Activated CD8-positive, alpha-beta memory T cell treated with anti-CD3 and anti-CD28 coated beads, Interleukin-2, amount 50 U/mL, for 4 hours (primary cell): ENCODE data around the gene PTX4.

ENCODE experiments used
- DNase-seq: peaks from one replicate; pipeline ENCODE4 v3.0.0-alpha.2; 2020

PTX4 gene

DNA sequence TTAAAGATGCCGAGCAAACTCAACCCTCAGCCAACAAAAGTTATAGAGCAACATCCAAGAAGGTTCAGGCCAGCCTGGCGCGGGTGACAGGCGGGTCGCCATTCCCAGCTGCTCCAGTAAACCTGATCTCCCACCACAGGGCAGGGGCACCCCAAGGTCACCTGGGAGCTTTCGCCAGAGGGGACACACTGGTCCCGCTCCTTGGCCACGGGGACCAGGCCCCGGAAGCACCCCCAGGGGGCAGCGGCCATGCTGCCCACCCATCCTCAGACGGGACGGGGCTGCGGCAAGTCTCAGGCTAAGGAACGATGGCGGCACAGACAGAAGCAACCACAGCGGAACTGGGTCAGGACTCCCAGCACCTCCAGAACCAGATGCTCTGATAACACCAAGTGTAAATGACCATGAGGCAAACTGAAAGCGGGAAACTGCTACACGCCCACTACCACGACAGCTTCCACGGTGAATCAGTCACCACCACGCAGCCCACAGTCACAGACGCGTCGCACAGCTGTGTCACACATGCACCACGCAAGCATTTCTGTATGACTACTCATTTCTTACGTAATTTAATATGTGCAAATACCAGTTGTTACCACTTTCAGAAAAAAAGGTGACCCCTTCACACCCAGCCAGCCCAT, 30.3 kb downstream of the PTX4 start:
- DNase-seq = no peak

DNA sequence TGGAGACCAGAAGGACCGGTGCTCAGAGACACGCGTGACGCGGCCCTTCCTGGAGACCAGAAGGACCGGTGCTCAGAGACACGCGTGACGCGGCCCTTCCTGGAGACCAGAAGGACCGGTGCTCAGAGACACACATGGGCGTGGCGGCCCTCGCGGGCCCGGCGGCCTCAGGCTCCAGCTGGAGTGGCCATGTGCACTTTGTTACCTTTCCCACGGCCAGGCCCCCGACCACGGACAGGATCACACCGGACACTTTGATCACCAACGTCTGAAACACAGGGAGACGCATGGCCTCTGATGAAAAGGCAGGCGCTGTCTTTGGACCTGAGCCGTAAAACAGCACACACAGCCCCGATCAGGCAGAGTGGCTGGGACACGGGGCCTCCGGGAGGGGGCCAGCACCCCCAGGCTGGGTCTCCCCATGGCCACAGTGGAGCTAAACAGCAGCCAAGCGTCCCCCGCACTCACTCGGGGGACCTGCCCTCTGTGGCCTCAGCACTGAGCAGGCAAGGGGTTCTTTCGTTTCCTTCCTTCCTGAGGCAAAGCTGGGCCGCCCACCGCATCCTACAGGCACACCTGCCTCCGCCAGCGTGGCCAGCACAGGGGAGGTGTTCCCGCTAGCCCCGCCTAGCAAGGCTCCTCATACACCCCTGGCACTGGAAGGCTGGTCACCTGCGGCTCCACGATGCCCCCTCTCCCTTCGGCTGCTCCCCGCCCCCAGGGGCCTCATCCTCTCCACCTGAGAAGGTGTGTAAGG, 31.1 kb downstream of the PTX4 start:
- DNase-seq = no peak

DNA sequence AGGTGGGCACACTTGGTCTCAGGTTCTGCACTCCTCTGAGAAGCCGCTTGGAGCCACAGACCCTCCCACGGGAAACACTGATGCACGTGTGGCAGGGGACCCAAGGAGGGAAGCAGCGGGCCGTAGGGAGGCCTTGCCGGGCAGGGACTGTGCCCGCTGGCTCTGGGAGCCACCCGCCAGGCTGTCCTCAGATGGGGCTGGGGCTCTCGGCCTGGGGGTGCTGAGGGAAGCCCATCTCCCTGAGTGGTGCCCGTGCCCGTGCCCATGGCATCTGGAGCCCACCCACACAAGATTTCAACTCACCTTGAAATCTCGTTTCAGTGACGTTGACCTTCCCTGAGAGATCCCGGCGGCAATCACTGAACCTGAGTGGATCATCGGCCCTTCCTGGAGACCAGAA, 31.8 kb downstream of the PTX4 start:
- no peak for DNase-seq

DNA sequence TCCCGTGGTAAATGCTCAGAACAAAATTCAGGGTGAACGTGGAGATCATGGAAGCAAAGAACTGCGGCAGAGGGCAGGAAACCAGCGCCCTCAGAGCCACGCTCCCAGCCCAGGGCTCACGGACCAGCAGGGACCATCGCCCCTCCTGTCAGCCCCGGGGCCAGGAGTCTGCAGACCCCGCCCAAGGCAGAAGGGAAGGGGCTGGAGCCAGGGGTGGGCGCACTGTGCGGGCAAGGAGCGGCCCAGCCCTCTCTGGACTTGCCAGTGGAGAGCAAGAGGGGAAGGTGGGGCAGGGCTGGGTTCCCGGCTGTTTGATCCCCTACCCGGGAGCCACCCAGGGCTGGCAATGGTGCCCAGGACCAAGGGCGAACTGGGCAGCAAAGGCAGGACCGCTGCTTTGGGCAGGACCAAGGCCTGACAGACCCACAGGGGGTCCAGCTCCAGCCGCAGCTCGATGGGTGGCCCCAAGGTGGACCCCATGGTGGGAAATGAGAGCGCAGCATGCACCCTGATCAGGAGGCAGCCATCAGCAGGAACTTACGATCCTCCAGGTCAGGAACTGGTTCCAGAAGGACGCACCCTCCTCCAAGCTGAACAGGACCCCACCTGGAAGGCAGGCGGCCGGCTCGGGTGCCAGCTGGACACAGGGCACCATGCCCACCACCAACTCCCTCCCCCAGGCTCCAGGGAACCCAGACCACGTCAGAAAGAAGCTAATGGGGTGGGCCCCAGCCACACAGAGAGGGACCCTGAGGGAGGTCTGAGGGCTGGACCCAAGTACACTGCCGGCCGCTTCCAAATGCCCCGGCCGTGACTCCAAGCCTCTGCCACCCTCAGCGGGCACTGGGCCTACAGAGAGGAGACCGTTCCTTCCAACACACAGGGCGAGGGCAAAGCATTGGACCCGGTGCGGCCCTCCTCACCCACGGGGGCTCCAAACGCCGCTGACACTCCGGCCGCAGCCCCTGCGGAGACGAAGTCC, 33.3 kb downstream of the PTX4 start:
- DNase-seq = no peak

DNA sequence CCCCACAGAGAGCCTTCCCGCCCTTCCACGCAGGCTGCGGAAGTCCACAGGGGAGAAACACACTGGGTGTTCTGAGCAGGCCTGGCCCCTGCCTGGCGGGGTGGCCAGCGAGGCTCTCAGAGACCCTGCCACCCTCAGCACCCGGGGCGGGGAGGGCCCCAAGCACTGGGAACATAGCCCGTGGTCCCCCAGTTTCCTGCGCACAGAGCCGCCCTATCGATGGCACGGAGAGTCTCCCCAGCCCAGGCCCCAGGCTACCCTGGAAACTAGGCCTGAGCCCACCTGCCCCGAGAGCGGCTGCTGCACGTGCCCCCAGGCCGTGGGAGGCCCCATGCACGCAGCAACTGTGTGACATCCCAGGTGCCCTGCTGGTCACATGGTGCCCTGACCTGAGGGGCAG, 34.2 kb downstream of the PTX4 start:
- DNase-seq = no peak

DNA sequence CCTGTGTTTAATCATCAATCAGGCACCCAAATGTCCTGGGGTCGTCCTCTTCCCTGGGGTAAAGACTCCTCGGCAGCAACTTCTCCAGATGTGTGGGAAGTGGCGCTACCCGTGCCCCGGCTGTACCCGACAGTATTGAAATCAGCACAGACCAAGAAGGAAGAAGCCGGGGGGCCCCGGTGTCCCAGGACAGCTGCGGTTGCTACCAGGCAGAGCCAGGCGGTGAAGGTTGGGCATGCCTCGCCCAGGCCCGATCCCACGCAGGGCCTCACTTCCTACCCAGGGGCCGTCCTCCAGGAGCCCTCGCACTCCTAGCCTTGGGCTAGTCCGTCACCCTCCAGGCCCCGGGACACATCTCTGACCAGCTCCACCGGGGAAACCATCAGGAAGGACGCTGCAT, 35.4 kb downstream of the PTX4 start:
- no peak for DNase-seq

DNA sequence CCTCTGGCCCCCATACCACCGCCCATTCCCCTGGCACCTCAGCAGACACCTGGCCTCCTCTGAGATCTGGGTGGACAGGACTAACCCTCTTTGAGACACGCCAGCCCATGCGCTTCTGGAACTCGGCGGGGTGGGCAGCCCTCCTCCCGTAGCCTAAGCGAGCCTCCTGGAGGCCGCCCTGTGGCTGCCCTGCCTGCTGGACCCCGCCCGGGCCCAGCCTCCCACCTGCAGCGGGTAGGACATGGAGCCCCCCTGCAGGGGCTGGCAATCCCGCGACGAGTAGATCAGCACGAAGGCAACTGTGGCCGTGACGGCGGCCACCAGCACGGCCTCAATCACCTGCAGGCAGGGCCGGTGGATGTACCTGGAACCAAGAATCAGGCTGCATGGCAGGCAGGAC, 36.2 kb downstream of the PTX4 start:
- DNase-seq = no peak

DNA sequence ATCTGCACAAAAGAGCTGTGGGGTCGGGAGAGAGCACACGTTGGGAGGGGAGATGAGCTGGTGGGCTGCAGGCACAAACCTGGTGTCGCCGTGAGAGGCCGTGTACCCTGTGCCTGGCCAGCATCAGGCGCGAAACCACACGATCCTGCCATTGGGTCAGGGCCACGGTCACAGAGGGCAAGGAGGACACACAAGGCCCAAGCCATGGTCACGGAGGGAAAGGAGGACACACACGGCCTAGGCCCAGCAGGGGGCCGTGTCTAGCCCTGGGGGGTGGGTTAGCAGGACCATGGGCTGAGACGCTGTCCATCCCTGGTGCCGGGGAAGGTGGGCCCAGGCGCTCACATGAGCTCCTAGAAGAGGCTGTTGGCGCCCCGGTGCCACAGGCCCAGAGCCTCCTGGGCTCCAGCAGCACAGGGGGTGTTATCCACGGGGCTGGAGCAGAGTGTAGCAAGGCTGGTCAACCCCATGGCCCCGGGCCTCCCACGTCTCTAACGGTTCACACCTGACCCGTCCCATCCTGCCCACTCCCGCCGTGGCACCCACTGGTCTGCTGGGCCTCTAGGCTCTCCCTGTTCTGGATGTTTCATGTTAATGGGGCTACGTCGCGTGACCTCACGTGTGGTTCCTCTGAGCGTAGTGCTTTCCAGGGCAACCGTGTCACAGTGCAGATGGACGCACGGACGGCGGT, 36.9 kb downstream of the PTX4 start:
- DNase-seq = no peak

DNA sequence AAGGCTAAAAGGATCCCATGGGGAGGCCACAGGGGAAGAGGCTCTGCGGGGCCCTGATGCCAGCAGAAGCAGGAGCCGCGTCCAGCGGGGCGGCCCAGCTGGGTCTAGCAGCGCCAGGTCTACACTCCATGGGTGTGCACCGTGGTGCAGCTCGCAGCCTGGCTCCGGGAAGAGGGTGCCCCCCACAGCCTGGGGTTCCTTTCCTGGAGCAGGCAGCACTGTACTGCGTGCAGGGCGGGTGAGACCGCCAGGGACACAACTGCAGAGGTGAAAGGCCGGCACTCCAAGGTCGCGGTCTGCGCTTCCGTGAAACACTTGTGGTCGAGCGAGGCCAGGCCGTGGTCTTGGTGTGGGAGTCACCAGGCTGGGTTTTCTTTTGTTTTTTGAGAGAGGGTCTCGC, 37.9 kb downstream of the PTX4 start:
- DNase-seq = no peak

DNA sequence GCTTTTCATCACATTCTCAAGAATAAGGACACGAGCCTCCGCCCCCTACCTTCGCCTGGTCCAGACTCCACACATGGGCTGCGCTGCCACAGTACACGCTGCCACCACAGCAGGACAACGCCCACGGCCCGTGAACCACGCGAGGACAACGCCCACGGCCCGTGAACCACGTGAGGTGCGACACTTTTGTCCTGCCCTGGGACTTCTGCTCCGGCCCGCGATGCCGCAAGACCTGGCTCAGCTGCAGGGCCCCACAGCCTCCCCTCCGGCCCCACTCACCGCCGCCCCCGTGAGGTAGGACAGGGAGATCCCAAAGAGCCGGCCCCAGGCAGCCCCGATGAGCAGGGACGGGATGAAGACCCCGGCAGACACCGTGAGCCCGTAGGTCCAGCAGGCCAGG, 38.5 kb downstream of the PTX4 start:
- no peak for DNase-seq

DNA sequence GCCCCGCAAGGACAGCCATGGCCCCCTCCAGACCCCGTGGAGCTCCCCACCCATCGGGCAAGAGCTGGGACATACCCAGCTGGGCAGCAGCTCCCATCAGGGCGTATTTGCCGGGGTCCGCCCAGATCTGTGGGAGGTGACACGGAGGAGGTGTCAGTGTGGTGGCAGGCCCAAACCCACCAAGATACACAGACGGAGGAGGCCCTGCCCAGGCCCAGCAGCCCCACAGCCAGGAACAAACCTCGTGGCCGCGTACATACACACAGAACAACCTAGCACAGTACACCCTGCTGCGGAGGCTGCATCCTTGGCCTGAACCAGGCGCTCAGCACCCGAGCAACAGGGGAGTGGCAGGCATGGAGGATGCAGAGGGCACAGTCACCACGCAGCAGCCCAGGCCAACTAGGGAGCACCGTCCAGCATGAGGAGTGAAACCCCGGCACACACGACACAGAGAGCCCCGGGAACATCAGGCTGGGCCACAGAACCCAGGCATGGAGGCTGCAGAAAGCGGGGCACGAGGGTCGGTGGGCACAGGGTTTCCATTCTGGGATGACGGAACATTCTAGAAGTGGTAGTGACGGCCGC, 39.4 kb downstream of the PTX4 start:
- no peak for DNase-seq

DNA sequence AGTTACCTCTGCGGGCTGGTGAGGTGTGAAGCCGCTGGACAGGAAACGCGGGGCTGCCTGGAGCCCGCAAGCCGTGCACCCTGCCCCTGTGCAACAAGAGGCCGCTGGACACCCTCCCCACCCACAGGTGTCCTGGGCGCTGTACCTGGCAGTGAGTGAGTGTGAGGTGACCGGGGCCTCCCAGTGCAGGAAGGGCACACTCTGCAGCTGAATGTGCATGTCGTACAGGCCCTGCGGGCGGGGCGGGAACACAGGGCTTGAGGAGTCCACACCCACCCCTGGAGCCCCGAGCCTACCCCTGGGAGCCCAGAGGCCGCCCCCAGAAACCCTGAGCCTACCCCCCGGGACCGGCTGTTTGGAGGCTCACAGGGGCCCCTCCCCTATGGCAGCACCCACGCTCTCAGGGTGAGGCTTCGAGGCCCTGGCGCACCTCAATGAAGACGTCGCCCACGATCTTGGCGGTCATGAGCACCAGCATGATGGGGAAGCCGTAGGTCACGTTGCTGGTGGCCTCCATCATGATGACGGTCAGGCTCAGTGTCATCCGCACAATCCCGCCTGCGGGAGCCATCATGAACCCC, 40.1 kb downstream of the PTX4 start:
- no peak for DNase-seq

DNA sequence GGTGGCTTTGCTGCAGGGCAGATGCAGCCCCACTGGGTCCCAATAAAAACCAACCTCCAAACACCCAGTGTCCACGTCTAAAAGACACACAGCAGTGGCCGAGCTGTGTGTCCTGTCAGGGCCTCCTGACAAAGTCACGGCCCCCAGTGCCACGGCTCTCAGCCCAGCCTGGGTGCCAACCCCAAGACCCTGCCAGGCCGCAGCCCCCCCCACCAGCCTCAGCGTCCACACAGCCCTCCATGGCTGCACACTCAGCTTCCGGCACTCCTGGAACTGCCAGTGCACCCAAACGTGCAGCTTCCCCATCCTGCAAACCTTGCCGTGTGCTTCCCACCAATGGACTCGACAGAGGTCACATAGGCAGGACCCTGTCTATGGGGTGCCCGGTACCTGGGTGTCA, 40.8 kb downstream of the PTX4 start:
- DNase-seq = no peak

DNA sequence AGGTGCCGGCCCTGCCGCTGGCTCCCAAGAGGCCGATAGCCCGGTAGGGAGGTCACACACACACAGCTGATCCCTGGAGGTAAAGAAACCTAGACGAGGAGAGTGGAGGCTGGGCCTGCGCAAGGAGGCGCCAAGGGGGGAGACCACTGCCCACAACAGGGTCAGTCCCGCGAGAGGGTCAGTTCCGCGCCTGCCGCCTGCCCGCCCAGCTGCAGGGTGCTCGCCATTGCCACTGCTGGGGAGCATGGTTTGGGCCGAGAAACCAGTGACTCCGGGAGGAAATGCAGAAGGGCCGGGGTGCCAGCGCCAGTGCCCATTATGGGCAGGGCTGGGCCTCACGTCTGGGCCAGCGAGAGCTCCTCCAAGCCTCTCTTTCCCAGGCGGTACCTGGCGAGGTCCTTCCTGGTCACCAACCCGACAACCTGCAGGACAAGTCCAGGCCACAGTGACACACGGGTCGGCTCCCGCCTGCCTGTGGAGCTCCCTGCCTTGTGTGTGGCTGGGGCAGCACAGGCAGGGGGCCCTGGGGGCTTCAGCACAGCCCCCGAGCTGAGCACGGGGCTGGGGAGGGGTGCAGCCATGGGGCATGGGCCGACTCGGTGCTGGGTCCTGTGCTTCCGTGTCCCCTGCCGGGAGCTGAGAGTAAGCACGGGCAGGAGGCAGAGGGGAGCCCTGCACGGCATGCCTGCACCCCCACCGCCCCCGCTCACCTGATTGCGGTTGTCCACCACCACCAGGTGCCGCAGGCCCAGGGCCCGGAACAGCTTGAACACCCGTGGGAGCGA, 42.3 kb downstream of the PTX4 start:
- DNase-seq = no peak

DNA sequence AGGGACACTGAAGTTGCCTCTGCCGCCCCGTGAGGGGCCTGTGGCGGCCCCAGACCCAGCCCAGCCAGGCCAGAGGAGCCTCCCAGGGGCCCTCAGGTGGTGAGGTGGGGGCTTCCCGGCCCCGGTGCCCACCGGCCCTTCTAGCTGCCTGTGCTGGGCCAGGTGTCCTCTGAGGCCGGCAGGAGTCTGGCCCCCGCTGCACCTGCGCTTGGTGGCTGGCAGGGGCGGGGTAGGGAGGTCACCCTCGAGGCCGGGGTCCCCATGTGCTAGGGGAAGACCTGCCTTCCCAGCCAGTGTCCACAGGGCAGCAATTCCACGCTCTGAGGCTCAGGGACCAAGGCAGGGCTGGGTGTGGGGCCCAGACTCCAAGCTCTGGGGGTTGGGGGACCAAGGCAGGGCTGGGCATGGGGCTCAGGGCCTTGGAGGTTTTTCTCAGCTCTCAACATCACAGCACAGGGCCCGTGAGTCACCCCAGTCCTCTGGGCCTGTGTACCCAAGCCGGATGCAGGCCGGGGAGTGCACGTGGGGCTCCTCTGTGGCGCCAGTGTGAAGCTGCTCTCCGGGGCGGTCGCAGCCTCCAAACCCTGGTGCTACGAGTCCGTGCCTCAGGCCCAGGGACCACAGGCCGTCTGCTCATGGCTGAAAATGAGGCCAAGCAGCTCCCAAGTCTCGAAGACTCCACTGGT, 43.1 kb downstream of the PTX4 start:
- no peak for DNase-seq

DNA sequence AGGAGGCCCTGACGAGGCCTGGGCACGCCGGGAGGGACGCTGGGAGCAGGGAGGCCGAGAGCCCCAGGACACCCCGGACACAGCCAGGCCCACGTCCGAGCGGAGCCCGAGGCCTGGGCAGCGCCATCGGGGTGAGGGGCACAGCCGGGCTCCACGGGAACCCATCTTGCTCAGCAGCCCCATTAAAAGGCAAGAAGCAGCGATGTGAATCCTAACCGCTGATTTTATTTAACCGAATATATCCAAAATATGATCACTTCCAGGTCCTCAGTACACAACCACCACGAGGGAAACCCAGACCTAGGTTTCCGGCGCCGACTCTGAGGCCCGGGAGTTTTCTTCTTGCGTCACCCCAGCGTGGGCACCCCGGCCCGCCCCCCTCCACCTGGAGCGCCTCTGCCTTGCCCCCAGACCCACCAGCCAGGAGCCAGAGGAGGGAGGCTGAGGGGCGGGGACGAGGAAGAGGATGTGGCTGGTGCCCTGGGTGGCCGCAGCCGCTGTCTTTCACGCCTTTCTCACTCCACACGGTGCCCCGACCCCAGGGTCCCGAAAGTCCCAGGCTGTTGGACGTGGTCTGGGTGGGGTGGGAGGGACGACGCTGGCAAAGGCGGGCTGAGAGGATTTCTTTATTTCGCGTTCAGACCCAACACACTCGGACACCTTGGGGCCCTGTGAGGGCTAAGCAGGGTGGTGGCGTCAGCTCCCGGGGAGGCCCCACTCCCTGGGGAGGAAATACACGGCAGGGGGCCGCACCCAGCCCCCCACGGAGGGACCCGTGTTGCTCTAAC, 43.8 kb downstream of the PTX4 start:
- no peak for DNase-seq

DNA sequence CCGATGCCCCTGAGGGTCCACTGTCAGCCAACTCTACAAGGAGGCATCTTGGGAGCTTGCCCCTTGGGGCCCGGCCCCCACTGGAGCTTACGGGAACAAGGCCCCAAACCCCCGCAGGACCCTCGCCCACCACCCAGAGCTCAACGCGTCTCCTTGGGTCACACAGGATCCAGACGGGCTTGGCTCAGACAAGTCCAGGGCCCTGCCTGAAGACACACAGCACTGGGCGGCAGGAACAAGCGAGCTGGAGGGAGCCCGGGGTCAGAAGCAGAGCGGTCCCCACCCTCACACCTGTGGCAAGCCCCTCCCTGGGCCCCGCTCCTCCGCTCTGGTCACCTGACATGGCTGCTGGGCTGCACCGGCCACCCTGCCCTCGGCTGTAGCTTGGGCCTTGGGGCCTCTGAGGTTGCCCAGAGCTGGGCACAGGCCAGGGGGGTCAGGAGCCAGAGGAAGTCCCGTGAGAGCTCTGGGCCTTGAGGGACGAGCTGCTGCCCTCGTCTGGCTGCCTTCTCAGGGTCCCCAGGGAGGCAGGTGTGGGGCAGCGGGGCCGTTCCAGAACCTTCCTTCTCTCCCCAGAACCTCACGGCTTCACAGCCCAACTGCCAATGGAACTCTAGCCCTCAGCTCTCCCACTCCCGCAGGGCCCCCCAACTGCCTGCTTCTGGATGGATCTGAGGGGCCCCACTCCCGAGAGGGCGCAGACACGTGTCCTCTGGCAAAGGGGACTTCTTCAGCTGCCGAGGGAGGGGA, 44.6 kb downstream of the PTX4 start, which contains the start of gene CCDC154:
CCDC154 (minus strand) TSS at position 577 of the 750 bp plus-strand sequence; CDS start at position 343, 234 bp downstream.
- no peak for DNase-seq

DNA sequence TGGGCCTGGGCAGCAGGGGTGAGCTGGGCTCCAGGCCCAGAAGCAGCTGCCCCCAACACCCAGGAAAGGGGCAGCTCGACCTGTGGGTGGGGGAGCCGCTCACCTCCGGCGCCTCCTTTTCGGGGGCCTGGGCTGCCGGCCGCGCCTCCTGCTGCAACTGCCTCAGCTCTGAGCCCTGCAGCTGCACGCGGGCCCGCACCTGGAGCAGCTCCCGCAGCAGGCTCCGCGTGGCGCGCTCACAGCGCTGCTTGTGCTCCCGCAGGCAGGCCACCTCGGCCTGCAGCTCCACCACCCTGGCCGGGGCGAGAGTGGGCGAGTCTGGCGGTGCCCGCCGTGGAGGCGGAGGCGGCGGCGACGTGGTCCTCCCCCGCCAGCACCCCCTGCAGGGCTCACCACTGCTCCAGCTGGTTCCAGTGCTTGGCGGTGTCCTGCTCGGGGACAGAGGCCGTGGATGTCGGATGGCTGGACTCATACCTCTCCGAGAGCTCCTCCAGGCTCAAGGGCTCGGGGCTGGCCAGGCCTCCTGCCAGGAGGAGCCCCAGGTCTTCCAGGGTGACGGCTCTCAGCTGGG, 45.3 kb downstream of the PTX4 start:
- DNase-seq = no peak

DNA sequence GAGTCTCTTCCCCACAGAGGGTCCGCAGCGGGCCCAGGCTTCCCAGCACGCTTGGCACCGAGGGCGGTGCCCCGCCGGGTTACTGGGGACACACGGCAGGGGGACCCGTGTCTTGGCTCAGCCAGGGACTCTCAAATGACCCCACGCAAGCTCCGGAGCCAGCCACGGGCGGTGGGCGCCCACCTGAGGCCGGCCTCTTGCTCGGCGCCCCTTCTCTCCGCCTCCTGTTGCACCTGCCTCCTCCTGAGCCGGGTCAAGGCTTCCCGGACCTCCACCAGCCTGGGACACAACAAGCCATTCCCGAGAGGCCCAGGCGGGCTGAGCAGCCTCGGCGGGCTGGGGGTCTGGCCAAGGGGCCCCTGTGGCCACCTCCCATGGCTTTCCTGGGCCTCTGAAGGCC, 46.0 kb downstream of the PTX4 start:
- DNase-seq = no peak
